HepG2 (cell line): ENCODE data around the gene CD244. TPM values are rescaled to one million over a fixed set of nuclear protein-coding genes. Genes with fewer than 3 reads are reported as not detected.

ENCODE experiments used
- ATAC-seq: fragments of 200-7000 bp; cut with Tn5 transposase; 3 replicates; pipeline ENCODE4 v1.9.1; 2020; ENCODE audit warnings: mild to moderate bottlenecking, moderate library complexity
- BruUV-seq: library from RNA; stranded (reverse); fragments of 400-500 nt; replicated peaks from 2 replicates; lab custom pipeline; 2021; lab: Mats Ljungman, UMichigan
- CTCF ChIA-PET: fragments of 300-600 bp; formaldehyde crosslinking; extraction: SDS; loops from one replicate; lab custom pipeline; 2021; ENCODE audit warnings: low total read pairs, inconsistent platforms, low intra/inter-chr PET ratio; lab: Yijun Ruan, JAX
- POLR2A ChIA-PET: fragments of 350-600 bp; sonication (Branson Sonifier 250); formaldehyde crosslinking; loops from one replicate; lab custom pipeline; 2020; ENCODE audit warnings: antibody characterized with exemption, inconsistent platforms; lab: Yijun Ruan, JAX
- DNase-seq: peaks from one replicate; pipeline ENCODE4 v3.0.0-alpha.2; 2015; ENCODE audit warnings: low spot score
- FAIRE-seq: peaks from 3 replicates; lab custom pipeline; 2011; peaks lifted over from hg19 to GRCh38; lab: Jason Lieb, UNC
- H2AFZ ChIP-seq: one replicate; pipeline ENCODE4 v1.6.1; 2011; ENCODE audit warnings: low read length, inconsistent platforms
- H3K27ac ChIP-seq: fragments of 300-600 bp; 3 replicates; pipeline ENCODE4 v1.8.0; 2011; ENCODE audit warnings: mixed run types, mild to moderate bottlenecking, mixed read lengths, low read length, inconsistent platforms; ENCODE audit not compliant: insufficient read depth; ENCODE audit errors: extremely low read length
- H3K27me3 ChIP-seq, 2 experiments: fragments of 200-600 bp in 1 of 2; 2 replicates in 1 of 2; 3 replicates in 1 of 2; pipeline versions ENCODE4 v1.6.0 to v1.8.0; 2011; ENCODE audit warnings: low read length in 2 of 2, mild to moderate bottlenecking in 2 of 2, moderate library complexity in 2 of 2, inconsistent platforms in 1 of 2; ENCODE audit not compliant: insufficient read depth in 2 of 2, control insufficient read depth in 1 of 2
- H3K36me3 ChIP-seq, 2 experiments: fragments of 200-600 bp in 1 of 2; replicated peaks in 1 of 2; 2 replicates in 1 of 2; 3 replicates in 1 of 2; pipeline versions ENCODE4 v1.5.1 to v1.8.0; 2011; ENCODE audit warnings: low read length in 2 of 2, inconsistent platforms in 1 of 2; ENCODE audit not compliant: insufficient read depth in 2 of 2, control insufficient read depth in 1 of 2
- H3K4me1 ChIP-seq: 2 replicates; pipeline ENCODE4 v1.5.1; 2012; ENCODE audit warnings: low read length, inconsistent platforms; ENCODE audit not compliant: insufficient read depth
- H3K4me2 ChIP-seq: 2 replicates; pipeline ENCODE4 v1.6.0; 2011; ENCODE audit warnings: low read depth, low read length, inconsistent platforms
- H3K4me3 ChIP-seq, 3 experiments: fragments of 200-600 bp in 1 of 3; sonication (generic), shearing (Covaris generic) in 1 of 3; replicated peaks in 1 of 3; 2 replicates each; pipeline ENCODE4 v1.5.1; 2011 to 2016; ENCODE audit warnings: low read length in 3 of 3, inconsistent platforms in 2 of 3, low read depth in 2 of 3, mild to moderate bottlenecking in 2 of 3, control low read depth in 1 of 3, mixed read lengths in 1 of 3; ENCODE audit not compliant: insufficient read depth in 1 of 3
- H3K79me2 ChIP-seq: one replicate; pipeline ENCODE4 v1.6.1; 2011; ENCODE audit warnings: low read length, inconsistent platforms; ENCODE audit not compliant: insufficient read depth
- H3K9ac ChIP-seq: 2 replicates; pipeline ENCODE4 v1.6.0; 2011; ENCODE audit warnings: mild to moderate bottlenecking, low read depth, low read length, inconsistent platforms; ENCODE audit not compliant: insufficient read depth
- H3K9me3 ChIP-seq: 2 replicates; pipeline ENCODE4 v1.5.1; 2012; ENCODE audit warnings: mild to moderate bottlenecking, low read length
- H4K20me1 ChIP-seq: 2 replicates; pipeline ENCODE4 v1.6.0; 2011; ENCODE audit warnings: inconsistent platforms, mild to moderate bottlenecking, low read length, moderate library complexity; ENCODE audit not compliant: insufficient read depth
- AHDC1 ChIP-seq: sonication (generic); formaldehyde crosslinking; IDR thresholded peaks from 2 replicates; pipeline ENCODE4 v1.5.1; 2020; ENCODE audit warnings: mild to moderate bottlenecking, missing genetic modification reagents, borderline replicate concordance
- ETV5 ChIP-seq: IDR thresholded peaks from 2 replicates; pipeline ENCODE4 v1.6.1; 2018; ENCODE audit warnings: missing biosample characterization, missing genetic modification reagents, inconsistent platforms, borderline replicate concordance
- FOXP4 ChIP-seq: sonication (generic); formaldehyde crosslinking; IDR thresholded peaks from 2 replicates; pipeline ENCODE4 v1.4.0; 2020; ENCODE audit warnings: missing genetic modification reagents
- HMGXB3 ChIP-seq: sonication (generic); formaldehyde crosslinking; IDR thresholded peaks from 2 replicates; pipeline ENCODE4 v1.4.0; 2020; ENCODE audit warnings: missing genetic modification reagents, borderline replicate concordance
- HNF1B ChIP-seq: sonication (generic); formaldehyde crosslinking; IDR thresholded peaks from 2 replicates; pipeline ENCODE4 v1.5.1; 2020; ENCODE audit warnings: mild to moderate bottlenecking, moderate library complexity, missing genetic modification reagents
- RORA ChIP-seq: sonication (generic); formaldehyde crosslinking; IDR thresholded peaks from 2 replicates; pipeline ENCODE4 v1.5.0; 2020; ENCODE audit warnings: mild to moderate bottlenecking, missing genetic modification reagents, moderate library complexity
- TIGD3 ChIP-seq: sonication (generic); formaldehyde crosslinking; IDR thresholded peaks from 2 replicates; pipeline ENCODE4 v1.5.1; 2020; ENCODE audit warnings: mild to moderate bottlenecking, missing genetic modification reagents, borderline replicate concordance
- WGBS: methylation state at CpG from one replicate; pipeline ENCODE4 v1.1.6; 2017; ENCODE audit warnings: low lambda C conversion rate; 5-methylcytosine and 5-hydroxymethylcytosine counted together
- in situ Hi-C: cut with HindIII; loops from 2 replicates; pipeline ENCODE4 v1.10.0; 2017; ENCODE audit warnings: low pct_unique_long_range_greater_than_20kb; ENCODE audit not compliant: extremely low pct_ligation_motif_present
- intact Hi-C: fragments of 100-400 bp; cut with micrococcal nuclease; formaldehyde crosslinking; loops from one replicate; pipeline ENCODE4 v1.10.0; 2022; ENCODE audit not compliant: unreplicated experiment
- polyA plus RNA-seq, 8 experiments: library from polyadenylated mRNA; depleted of rRNA in 3 of 8; stranded (reverse) in 7 of 8; unstranded in 1 of 8; fragments of >200 nt; fragmentation: Illumina TruSeq in 4 of 8; extraction: Trizol in 4 of 8; gene quantifications; 2 replicates each; pipeline versions ENCODE4 v1.2.1 to v1.2.3, GENCODE V29; 2011 to 2016; ENCODE audit warnings: low read depth in 4 of 8, missing spikeins in 1 of 8, mixed read lengths in 1 of 8; ENCODE audit not compliant: insufficient read depth in 1 of 8
- total RNA-seq, 5 experiments: library from RNA; depleted of rRNA; stranded (reverse); fragments of >200 nt; fragmentation: Illumina TruSeq; extraction: Trizol; gene quantifications; 2 replicates each; pipeline ENCODE4 v1.2.3, GENCODE V29; 2016; ENCODE audit warnings: low read depth in 1 of 5

The CD244 gene
- total and polyA plus RNA-seq, 2 of the 13 experiments (the other 11 are each of a cell fraction or from before 2014, with no cell fraction given), result 0.09 TPM; not detected in 1

- in situ Hi-C loops, result no loop called here
Measured at GRCh38 chr1:160850541-160850940, 12.1 kb downstream of the CD244 start.

More at GRCh38 chr1:160850541-160850940, 12.1 kb downstream of the CD244 start:
- ChIA-PET CTCF (no interaction called here), POLR2A (no interaction called here)
- Histone ChIP-seq H3K4me3 (no peak overlapping the region), H2AFZ (no peak overlapping the region), H3K27me3 (no peaks in the 10 kb centered on the region), H3K4me1 (no peaks in the 10 kb centered on the region), H3K9ac (no peak overlapping the region), H3K27ac (no peak overlapping the region), H3K36me3 (no peaks in the 10 kb centered on the region), H3K79me2 (no peaks in the 10 kb centered on the region), H3K9me3 (no peaks in the 10 kb centered on the region), H4K20me1 (no peaks in the 10 kb centered on the region), H3K4me2 (no peak overlapping the region)
- FAIRE-seq, result no peak
- DNase-seq, result no peak
- 35% methylated on average over 5 of the region's 5 CpGs for WGBS
- no peak for ATAC-seq
- intact Hi-C loops, result no loop called here
- TF ChIP-seq RORA (CRISPR knock-in tag) (no peak), TIGD3 (no peak), HNF1B (no peak), AHDC1 (CRISPR knock-in tag) (no peak), HMGXB3 (CRISPR knock-in tag) (no peak), ETV5 (no peak), FOXP4 (no peak)
- no TSS peak for BruUV-seq
